SHP77 (cell line): ENCODE data around the gene MSX2.

Experiments used
- DNase-seq, 2 experiments: peaks; one replicate each; lab custom pipeline; 2025; lab: John Stamatoyannopoulos, UW

Gene MSX2

DNA sequence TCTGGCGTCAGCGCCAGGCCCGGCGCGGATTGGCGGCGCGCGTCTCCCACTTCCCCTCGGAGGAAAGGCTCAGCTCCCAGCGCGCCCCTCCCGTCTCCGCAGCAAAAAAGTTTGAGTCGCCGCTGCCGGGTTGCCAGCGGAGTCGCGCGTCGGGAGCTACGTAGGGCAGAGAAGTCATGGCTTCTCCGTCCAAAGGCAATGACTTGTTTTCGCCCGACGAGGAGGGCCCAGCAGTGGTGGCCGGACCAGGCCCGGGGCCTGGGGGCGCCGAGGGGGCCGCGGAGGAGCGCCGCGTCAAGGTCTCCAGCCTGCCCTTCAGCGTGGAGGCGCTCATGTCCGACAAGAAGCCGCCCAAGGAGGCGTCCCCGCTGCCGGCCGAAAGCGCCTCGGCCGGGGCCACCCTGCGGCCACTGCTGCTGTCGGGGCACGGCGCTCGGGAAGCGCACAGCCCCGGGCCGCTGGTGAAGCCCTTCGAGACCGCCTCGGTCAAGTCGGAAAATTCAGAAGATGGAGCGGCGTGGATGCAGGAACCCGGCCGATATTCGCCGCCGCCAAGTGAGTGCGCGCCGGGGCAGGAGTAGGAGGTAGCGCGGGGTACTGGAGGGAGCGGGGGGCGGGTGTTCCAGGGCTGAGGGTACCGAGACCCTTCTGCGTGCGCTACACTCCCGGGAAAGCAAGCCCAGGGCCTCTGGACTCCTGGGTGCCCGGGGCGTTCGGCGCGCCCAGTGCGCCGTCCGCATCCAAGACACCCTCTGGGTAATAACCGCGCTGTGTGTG lies at the start of gene MSX2:
Gene MSX2 (plus strand): TSS at position 99 of the 777 bp plus-strand sequence. CDS start 78 bp downstream, at position 177.
- no peak for DNase-seq

DNA sequence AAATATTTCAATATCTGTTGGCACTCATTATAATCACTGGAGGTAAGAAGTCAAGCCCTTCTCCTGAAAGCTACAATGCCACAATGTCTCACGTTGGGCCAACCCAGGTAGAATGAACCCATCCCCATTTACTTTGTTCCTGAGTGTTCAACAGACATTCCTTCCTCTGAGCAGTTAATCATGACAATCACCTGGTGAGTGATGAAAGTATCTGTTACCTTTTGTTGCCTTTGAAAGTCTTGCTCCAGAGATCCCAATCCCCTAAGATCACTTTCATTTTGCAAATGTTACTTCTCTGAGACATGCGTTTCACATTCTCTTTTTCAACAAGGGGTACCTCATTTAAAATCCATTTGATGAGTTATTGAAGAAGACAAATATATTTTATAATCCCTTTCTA lies 49.3 kb upstream of the MSX2 start:
- DNase-seq = no peak

DNA sequence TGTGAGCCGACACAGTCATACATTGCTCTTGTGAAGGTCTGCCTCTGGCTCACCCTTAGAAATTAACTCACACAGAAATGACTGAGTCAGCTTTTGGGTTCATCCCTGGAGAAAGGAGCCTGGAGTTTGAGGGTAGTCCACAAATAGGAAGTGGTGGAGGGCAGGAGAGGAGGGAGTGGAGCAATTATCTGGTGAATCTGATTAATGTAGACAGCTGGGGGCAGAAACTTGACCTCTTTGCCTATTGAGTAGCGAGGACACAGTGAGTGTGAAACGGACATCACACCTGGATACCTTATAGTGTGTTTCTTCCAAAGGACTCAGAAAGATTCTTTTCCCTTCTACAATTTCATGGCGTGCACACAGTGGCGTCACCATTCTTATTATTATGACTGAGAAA lies 48.5 kb upstream of the MSX2 start:
- no peak for DNase-seq

DNA sequence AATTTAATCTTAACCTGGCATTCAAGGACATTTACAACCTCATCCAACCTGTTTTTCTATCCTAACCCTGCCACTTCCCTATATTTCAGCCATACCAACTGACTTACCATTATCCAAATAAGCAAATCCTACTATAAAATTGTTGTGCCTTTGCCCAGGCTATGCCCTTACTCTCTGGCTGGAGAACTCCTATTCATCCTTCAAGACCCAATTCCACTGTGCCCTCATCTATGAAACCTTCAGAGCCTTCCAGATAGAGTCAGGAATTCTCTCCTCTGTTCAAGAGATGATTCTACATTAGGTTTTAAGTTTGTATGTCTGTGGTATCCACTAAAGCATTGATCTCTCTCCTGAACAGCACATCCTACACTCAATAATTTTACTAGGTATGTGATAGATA lies 46.3 kb upstream of the MSX2 start:
- DNase-seq = no peak

DNA sequence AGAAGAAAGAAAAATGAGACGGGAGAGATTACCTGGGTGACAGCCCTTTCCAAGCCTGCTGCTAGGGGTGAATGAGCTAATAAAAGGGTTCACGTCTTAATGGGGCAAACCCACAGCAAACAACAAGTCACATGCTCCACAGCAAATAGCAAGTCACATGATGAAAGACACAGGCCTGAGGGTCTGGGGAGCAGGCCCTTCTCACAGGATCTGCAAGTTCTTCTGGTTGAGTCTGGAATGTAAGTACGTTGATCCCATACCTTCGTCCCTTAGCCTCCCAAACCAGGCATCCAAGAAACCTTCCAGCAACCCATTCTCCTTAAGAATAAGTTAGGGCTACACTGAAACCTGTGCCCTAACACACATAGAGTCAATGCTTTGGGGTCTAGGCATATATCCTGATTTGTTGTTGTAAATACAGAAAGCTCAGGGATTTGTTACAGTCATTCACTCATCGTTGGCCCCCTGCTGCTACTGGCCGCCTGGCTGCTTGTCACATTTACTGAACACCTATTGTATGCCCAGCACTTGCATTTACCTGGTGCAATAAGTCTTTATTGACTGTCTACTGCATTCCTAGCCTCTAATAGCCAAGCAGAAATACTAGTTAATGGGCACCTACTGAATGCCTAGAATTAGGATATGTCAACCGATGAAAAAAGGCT lies 43.3 kb upstream of the MSX2 start:
- no peak for DNase-seq

DNA sequence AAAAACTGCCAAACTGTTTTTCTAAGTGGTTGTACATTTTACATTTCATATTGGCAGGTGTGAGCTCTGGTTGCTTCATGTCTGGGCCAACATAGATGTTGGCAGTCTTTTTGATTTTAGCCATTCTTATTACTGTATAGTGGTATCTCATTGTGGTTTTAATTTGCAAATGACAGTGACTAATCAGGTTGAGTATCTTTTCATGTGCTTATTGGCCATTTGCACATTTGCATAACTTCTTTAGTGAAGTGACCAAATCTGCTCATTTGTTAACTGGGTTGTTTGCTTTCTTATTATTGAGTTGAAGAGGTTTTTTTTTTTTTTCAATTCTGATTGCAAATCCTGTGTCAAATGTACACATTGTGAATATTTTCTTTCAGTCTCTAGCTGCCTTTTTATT lies 36.9 kb upstream of the MSX2 start:
- DNase-seq = no peak

DNA sequence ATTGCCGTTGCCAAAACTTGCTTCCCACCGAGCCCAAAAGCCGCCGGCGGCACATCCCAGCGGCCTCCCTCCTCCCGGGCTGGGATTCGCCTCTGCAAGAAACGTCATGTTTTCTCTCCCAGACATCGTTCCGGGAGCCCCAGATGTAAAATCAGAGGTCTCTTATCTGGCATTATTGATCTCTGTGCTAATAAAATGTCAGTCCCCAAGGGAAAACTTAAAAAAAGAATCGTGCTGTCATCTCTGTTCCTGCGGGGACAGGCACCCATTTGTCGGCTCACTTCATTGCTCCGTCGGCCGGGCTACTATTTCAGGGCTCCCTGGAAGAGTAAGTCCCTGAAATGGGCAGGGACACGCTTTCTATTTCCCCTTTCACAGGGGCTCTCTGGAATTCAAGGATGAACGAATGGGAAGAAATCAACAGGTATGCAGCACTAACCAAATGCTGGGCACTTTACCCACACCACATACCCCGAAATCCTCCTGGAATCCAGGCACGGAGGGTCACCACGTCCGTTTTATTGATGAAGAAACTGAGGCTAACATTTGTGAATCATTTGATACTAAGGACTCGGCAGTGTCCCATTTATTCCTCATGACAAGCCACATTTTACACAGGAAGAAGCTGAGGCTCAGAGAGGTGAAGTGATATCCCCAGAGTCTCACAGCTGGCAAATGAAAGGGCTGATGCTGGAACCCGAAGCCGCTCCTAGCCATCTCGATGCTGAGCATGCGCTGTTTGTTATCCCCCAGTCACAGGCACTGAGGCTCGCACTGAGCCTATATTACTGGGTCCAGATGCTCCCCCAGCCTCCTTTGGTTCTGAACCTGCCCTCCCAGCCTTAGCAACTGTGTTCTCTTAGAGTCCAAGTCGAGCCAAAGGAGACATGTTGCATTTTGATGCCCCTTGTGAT lies 35.7 kb upstream of the MSX2 start:
- no peak for DNase-seq

DNA sequence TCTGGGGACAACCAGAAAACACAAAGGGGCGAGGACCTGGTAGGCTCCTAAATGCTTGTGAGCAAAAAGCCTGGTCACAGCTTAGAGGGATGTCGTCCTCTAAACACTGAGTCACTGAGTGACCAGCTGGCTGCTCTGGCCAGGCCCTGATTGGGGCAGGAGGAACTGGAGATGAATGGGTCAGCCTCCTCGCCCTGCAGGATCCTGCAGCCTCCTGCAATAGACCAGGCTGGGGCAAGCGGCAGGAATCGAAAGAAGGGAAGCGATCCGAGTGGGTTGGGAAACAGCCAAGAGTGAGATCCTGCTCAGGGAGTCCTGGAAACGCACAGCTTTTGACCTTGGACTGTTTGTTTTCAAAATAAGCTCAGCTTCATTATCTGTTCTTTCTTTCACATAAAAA lies 34.1 kb upstream of the MSX2 start:
- DNase-seq = no peak

DNA sequence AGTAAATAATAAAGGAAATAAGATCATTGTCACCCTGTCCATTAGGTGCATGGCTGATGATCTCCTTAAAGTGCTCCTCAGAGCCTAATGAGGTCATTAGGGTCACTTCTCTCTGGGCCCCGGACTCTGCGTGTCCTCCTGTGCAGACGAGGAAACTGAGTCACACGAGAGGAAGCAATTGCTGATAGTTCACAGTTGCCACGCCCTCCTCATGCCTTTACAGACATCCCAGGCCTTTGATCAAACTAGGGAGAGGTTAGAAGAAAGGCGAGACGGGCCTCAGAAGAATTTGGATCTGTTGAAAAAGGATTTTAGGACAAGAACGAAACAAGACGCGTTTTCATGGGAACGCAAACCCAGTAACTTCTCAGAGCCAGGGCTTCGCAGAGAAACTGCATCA lies 32.0 kb upstream of the MSX2 start:
- DNase-seq = no peak

DNA sequence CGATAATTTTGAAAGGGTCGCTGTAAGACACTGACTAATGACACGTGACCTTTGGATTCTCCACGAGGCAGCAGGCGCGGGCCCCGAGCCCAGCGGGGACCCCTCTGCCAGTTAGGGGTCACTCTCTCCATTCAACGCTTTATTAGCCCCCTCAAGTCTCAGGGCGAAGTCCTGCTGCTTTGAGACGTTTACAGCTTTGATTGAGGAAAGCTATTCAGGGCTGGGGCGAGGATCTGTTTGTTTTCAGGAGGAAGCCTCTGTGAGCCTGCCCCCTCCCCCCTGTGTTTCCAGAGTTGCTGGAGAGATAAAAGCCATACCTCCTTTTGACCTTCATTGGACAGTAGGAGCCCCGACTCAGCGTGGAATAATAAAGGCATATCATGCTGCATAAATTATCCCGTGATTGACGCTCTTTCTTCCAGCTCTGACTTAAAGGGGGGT lies 31.4 kb upstream of the MSX2 start:
- DNase-seq = no peak

DNA sequence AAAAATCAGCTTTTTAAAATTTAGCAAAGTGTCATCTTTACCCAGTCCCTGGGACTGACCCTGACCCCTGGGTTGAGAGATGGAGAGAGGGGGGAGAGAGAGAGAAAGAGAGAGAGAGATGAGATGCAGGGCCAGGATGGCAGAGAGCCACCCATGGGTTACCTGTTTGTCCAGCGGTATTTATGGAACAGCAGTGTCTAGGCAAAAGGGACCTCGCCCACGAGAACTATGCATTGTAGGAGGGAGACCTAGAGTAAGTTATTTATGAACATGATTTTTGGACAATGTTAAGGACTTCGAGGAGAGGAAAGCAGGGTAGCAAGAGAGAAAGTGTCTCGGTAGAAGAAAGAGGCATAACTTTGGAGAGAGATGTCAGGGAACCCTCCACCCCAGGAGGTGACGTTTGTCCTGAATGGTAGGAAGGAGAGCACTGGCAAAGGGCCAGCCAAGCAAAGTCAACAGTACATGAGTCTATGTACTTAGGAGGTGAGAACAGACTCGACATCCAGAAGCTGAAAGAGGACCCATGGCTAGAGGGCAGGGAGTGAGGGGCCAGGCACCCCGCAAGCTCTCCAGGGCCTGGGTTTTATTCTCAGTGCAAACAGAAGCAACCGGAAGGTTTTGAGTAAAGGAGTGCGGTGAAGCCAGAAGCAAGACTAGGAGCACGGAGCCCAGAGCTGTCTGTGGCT lies 30.5 kb upstream of the MSX2 start:
- peak in 1 of 2 experiments; percentile 16 for DNase-seq

DNA sequence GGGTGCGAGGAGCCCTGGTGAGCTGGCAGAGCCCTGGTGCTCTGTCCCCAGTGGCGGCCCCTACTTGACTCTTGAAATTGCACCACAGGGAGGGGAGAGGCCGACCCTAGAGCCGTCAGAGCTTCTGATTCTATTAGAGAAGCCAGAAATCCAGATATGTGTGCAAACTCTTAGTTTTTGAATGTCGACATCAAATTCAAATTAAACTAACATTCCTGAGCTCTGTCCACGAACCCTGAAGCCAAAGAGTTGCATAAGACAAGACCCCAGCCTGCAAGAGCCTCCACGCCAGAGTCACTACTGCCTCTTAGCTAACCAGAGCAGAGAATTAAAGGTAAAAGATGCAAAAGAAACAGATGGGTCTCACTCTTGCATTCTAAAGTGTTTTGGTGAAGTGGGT lies 29.8 kb upstream of the MSX2 start:
- no peak for DNase-seq

DNA sequence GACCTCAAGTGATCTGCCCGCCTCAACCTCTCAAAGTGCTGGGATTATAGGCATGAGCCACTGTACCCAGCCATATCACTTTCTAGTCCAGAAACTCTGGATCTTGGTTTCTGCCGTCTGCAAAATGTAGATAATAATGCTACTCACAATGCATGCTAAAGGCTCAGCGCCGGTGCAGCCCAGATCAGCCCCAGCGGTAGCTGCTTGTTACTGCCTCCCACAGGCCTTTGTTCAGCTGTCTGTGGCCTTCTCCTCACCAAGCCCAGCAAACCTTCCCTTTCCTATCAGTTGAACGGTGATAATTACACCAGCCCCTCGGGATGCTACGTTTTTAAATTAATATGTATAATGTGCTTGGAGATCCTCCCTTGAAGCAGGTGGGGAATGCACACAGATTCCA lies 26.2 kb upstream of the MSX2 start:
- no peak for DNase-seq

DNA sequence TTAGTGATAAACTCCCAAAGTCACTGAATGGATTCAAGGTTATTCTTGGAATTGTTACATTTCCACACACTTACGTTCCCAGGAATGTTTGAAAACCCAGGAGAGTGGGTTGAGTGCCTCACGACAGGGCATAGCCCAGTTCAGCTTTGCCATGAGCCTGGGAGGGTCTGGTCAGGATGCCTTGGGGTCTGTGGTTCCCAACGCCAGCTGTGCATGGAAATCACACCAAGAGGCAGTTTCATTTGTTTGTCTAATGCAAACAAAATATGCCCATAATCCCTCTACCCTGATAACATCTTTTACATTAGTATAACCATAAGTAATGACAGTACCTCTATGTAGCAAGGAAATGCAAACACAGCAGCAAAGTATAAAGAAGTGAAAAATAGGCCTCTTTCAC lies 25.3 kb upstream of the MSX2 start:
- no peak for DNase-seq

DNA sequence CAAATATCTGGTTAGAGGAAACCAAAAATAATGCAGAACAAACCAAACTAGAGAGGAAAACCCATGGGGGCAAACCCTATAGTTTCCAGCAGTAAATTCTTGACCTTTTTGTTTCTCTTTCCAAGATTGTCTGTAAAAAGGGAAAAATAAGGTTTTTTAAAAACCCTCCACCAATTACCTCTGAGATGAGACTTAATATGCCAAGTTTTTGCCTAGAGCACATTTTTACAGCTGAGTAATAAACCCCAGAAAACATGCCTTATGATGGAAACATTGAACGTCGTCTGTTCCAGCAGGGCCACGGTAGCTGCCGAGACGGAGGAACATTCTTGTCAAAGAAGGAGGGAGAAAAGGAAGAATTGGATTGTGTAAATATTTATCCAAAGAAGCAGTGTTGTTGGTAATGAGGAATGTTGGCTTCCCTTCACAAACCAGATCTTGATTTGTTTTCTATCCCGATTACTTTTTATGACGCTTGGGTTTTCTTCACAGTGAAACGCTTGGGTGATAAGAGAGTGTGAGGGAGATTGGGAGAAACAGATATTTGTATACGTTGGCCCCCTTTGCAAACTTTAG lies 17.3 kb upstream of the MSX2 start:
- DNase-seq = no peak

DNA sequence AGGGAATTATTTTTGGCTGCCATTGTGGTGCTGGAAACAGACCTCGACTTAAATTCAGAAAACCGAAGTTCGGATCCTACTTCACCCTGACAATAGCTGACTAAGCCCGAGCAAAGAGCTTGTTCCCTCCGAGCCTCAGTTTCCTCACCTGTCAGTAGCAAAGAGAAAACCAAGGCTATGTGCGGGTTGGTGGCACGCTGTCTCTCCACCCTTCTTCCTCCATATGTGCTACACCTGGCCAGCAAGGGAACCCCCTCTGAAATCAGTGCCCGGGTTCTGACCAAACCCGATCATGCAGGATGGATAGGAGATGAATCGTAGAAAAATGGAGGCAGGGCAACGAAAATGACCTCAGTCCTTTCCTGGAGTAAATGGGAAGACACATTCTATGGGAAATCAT lies 16.7 kb upstream of the MSX2 start:
- no peak for DNase-seq

DNA sequence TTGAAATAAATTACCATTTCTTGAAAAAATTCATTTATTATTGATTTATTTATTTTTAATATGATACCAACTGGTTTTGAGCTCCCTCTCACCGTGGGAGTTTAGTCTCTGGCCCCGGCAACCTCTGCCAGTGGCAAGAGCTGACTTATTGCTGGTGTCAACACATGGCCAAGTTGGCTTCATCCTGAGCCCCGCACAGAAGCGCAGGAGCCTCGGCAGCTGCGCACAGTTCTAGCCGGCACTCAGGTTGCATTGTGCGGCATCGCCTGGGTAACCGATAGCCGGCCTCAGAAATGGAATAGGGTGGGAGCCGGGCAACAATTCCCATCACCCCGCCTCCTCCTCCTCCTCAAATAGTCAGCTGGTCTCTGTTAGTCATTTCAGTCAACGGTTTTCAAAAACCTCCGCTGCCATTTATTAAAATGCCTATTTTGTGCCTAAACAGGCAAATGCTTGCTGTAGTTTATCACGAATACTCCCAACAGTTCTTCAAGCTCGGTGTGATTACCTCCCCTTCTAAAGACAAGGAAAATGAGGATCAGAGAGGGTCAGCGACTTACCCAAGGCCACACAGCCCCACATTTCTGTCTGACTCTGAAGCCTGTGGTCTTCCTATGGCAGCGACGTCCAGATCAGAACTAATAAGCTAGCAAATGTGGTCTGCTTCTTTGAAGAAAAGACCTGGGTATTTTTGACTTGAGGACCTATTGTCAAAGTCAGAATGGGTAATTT lies 15.7 kb upstream of the MSX2 start:
- no peak for DNase-seq

DNA sequence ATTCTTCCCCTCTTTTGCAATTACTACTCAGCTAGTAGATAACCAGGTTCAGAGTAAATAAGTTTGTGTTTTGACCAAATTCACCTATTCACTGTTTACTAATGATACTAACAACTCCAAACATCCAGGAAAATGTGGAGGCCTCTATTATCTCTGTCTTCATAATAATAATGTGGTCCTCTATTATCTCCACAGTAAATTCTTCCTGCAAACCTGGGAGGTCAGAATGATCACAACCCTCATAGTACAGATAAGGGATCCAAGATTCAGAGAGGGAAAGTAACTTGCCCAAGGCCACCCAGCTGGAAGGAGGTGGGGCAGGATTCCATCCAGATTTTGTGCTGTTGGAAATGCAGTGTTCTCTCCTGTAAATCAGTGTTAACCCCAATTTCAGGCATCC lies 9.6 kb upstream of the MSX2 start:
- DNase-seq = no peak

DNA sequence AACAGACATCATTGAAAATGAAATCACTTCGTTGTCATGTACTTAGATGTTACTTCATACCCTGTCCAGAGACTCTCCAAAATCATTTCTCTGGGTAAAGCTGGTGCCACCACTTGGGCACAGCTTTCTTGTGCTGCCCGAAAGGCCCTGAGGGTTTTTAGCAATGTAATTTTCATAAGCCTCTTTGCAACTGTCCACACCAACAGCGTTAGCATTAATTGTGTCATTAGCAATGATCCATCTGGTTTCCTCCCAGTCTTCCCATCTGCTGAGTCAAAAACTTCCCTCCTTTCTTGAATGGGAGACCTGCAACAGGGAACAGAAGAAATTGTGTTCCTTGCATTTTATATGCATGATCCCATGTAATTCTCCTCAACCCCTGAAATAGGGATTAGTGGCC lies 8.6 kb upstream of the MSX2 start:
- DNase-seq = no peak

DNA sequence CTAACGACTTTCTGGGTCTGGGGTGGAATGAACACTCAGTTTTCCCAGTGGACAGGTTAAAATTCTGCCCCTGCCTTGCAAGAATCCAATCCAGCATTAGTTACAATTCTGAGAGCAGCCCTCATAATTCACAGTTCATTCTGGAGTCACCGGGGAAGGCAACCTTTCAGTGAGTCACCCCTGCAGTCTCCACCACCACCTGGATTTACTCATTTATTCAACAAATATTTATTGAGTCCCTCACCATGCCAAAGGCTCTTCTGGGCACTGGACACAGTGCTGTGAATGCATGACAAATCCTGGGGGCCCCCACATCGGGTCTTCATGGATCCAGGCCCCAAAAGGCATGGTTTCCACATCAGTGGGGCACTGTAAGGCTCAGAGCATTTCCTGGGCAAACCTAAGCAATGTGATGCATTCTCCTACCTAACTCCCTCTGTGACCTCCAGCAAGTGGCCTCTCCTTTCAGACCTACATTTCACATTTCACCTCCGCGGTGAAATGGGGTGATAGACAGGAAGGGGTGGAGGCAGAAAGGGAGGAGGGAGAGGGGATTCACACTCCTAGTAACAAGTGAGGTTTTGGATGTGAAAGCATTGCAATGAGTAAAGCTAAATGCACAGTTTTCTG lies 6.4 kb upstream of the MSX2 start:
- no peak for DNase-seq
